GM18499 (cell line): ENCODE results near the gene PITPNC1.
"Not testable (repeated sequence)": the region's sequence is repeated elsewhere in the genome, so short reads cannot be mapped to it uniquely, and the experiment has no call there.

Source experiments
- ATAC-seq: cut with Tn5 transposase; IDR thresholded peaks from one replicate; pipeline ENCODE4 v1.9.1; 2021; ENCODE audit warnings: moderate number of reproducible peaks; ENCODE audit not compliant: insufficient read depth, unreplicated experiment

Gene PITPNC1

DNA sequence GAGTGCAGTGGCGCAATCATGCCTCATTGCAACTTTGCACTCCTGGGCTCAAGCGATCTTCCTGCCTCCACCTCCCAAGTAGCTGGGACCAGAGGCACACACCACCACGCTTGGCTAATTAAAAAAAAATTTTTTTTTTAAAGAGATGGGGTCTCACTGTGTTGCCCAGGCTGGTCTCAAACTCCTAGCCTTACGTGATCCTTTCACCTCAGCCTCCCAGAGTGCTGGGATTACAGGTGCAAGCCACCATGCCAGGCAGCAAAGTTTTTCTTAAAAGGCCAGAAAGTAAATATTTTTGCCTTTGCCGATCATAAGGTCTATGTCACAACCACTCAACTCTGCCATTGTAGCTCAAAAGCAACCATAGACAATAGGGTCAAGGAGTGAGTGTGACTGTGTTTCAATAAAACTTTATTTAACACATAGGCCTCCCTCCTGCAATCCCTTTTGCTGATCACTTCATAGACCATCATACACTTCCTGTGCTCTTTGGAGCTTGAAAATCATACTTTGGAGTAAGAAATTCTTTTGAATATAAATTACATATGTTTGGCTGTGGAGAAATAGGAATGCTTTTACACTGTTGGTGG lies 48.6 kb downstream of the PITPNC1 start:
- no peak for ATAC-seq

GRCh38 chr17:67427424-67427823 lies 50.3 kb downstream of the PITPNC1 start:
- ATAC-seq = no peak

GRCh38 chr17:67430515-67430914 lies 53.4 kb downstream of the PITPNC1 start:
- ATAC-seq = not testable (repeated sequence)

DNA sequence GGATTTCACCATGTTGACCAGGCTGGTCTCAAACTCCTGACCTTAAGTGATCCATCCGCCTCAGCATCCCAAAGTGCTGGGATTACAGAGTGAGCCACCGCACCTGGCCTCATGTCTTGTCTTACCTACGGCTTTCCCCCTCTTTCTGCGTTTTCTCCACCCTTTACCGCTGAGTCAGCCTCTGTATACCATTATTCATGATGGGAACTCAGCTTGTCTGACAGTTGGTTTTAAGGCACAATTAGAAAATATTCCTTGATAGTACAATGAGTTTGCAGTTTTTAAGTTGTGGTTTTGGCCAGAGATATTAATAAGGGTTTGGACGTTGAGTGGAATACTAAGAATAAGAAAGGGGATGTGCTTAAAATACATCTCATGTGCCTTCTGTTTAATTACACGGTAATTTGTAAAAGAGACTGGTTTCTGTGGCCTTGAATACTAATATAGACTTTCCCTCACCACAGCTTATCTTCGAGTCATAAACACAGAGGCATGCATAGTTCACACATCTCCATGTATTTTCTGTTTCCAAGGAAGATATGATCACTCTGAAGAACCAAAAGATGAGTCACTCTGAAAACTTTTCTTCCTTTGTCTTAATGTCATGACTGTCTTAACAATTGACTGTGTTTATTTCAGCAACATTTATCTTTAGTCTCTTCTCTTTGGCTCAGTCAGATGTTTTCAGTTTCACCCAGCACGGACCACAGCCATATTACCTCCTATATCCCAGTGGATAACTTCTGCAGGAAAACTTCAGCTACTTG lies 54.4 kb downstream of the PITPNC1 start:
- ATAC-seq = no peak

DNA sequence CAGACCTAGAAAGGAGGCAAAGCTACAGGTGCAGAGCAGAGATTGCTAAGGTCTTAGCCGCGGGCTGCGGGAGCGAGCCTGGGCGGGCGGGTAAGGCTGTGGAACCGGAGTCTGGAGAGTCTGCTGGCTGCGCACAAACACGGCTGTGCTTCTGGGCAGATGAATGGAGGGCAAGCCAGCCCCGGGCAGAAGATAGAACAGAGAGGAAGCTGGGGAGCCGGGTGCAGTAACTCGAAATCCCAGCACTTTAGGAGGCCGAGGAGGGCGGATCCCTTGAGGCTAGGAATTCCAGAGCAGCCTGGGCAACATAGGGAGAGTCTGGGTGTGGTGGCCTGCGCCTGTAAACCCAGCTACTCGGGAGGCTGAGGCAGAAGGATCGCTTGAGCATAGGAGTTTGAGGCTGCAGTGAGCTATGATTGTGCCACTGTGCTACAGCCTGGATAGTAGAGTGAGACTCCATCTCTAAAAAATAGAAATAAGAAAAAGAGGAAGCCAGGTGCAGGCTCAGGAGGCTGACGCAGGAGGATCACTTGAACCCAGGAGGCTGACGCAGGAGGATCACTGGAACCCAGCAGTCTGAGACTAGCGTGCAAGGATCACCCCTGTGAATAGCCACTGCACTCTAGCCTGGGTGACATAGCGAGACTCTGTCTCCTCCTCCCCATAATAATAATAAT lies 56.3 kb downstream of the PITPNC1 start:
- no peak for ATAC-seq

DNA sequence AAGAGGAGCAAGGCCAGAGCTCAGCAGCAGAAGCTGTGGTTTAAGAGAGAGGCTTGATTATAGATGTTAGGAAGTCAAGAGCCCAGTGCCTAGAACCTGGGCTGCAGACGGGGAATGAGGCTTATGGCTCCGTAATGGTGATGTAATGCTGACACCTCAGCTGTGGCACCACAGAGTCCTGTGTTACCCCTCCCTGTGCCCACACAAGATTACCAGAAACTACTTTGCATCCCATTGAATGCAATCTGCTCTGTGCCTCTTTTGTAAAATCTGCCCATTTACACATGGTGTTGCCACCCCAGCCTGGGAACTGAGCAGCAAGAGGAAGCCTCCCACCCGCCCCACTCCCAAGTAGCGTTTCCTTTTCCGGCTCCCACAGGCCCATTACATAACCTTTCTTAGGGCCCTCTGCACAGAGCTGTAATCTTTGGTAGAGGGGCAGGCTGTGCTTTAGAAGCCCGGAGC lies 57.0 kb downstream of the PITPNC1 start:
- ATAC-seq = no peak

DNA sequence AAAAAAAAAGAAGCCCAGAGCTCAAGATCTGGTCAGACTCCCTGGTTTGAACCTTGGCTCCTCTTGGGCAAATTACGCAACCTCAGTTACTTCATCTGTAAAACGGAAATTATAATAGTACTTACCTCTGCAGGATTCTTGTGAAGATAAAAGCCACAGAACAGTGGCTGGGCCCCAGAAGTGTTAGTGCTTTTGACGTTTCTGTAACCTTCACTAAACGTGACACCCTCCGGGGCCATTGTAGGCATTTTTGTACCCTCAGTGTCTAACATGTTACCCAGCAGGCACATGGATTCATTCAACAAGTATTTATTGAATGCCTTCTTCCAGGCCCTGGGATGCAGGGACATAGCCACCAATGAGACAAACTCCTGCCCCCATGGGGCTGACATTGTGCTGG lies 58.0 kb downstream of the PITPNC1 start:
- ATAC-seq = no peak

GRCh38 chr17:67435786-67436185 lies 58.7 kb downstream of the PITPNC1 start:
- ATAC-seq = no peak

GRCh38 chr17:67436233-67436632 lies 59.2 kb downstream of the PITPNC1 start:
- no peak for ATAC-seq

GRCh38 chr17:67438667-67439066 lies 61.6 kb downstream of the PITPNC1 start:
- ATAC-seq = no peak

DNA sequence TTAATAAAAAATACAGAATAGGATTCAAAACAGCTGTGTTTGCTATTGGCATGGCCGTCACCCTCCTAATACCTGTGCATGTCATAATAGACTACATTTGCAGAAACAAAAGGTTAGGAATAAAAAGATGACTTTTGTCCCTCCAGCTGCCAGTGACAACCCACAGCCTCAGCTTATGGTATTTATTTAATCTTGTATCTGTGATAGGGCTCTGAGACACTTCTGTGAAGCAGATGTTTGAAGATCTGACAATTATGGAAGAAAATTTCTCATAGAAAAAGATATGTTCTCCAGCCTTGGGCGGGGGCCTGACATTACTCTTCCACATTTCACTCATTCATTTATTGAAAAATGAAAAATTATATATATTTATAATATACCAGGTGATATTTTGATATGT lies 62.2 kb downstream of the PITPNC1 start:
- no peak for ATAC-seq

DNA sequence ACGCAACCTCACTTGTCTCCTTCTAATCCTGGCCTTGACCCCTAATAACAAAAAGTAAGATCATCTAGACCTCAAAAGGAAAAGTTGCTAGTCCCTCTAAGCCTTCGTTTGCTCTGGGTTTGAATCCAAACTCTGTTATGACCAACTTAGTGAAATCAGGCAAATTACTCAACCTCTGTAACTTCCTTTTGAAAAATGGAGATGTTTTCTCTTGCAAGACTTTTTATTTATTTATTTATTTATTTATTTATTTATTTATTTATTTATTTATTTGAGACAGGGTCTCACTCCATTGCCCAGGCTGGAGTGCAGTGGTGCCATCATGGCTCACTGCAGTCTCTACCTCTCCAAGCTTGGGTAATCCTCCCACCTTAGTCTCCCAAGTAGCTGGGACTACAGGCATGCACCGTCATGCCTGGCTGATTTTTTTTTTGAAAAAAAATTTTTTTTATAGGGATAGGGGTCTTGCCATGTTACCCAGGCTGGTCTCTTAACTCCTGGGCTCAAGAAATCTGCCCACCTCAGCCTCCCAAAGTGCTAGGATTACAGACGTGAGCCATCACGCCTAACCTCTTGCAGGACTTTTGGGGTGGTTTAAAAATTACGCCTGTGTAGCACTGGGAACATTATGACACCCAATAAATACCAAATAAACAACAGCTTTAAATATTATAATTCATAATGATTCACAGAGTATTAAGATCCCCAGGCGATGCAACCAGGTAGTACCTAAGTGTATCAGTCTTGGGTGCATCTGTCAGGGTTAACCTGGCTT lies 63.4 kb downstream of the PITPNC1 start:
- no peak for ATAC-seq

DNA sequence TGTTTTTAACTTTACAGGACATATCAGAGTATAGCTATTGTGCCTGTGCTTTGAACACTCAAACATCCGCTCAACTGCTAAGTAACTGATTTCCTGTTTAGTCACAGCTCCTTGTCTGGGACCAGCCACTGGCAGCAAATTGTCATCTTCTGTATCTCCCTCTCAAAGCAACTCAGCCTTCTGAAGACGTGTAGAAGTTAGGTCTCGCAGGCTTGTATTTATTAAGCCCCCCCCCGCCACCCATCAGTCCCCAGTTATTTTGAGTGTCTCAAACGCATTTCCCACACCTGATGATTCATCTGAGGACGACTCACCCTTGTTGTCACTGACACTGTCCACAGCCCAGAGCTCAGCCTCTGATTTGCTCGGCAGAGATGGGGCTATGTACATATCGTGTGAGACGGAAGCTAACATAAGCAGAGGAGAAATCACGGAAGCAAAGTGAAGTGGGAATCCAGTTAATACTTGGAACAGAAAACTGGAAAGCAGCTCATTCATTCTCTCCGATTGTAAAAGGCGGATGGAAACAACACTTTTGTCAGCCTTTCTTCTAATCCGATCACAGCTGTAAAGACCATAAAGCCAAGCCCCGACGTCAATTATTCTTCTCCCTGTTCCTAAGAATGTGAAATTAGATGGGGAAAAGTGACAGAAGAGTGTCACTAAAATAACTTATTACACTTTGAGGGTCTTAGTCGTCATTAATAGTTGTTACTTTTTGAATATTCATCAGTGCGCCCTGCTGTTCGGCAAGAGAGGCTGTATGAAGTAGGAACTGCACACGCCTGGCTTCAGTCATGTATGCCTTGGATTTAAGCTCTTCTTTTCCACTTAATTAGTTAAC lies 64.2 kb downstream of the PITPNC1 start:
- ATAC-seq = no peak

DNA sequence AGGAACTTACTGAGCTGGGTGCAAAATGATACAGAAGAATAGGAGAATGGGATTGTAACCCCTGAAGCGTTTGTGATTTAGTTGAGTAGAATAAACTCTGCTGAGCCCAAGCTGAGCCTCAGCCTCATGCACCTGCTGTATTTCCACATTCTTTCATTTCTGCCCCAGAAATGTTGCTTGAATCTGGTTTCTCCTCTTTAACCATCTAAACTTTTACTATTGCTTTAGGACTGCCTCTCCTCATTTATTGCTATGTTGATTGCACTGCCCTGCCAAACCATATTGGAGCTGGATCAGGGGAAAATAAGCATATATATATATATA lies 64.8 kb downstream of the PITPNC1 start:
- no peak for ATAC-seq

DNA sequence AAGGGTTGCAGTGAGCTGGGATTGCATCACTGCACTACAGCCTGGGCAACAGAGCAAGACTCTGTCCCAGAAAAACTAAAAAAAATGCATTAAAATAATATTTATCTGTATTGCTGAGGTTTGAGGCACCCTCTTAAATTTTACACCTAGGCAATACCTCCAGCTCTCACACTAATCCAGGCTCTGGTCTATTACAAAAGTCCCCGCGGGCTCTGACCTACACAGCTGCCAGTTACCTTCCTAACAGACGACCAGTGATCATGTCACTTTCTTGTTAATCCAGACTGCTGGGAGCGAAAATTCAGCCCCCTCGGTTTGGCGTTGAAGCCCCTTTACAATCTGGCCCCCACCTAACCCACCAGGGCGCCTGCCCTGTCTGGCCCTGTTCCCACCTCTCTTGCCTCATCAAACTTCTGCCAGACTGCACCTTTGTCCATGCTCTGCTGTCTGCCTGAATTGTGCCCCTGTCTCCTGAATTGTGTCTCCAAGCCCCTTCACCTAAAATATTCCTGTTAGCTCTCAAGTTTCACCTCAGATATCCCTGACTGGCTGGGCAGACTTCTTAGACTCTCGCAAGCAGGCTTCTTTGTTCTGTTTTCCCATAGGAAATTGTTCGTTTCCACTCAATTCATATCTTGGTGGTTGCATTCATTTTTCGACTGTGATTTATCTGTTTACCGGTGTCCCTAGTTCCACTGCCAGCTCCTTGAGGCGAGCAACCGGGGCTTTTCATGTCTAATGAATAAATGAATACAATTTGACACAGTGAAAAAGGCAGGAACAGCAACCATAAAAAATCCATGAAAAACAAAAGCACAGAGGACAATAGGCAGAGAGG lies 65.9 kb downstream of the PITPNC1 start:
- ATAC-seq = no peak

DNA sequence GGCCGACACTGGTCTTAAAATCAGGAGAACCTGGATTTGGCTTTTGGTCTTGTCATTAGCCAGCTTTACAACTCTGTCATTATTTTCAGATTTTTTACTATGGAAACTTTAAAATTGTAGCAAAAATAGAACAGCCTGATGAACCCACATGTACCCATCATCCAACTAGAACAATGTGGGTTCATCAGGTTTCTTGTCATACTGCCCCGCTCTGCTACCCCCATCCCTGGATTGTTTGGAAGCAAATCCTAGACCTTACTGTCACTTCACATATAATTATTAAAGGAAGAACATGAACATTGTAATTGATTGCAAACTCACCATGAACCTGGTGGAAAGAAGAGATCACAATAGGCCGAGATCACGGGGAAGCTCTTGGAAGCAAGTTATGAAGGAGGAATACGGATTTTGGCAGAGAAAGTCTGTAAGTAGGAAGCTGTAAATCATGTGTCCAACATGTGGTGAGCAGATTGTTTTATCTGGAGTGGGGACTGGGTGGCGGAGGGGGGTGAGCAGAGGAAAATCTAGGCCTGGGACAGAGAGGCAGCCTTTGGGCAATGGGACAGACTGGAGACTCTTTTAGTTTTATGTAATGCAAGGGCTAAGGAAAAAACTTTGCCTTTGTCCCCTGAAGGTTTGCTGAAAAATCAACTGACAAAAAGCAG lies 67.0 kb downstream of the PITPNC1 start:
- ATAC-seq = no peak

DNA sequence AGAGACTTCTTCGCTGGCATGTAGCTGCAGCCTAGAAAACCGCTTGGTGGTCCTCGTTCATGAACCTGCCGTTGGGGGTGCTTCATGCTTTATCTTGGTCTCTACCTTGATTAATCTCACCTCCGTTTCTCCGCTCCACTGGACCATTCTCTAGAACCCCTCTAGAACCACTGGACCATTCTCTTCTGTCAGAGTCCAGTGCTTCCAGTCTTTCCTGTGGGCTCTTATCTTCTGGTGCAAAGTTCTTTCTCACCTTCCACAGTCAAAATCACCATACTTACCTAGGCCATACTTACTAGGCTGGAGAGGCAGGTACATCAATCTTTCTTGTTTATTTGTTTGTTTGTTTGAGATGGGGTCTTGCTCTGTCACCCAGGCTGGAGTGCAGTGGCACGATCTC lies 71.4 kb downstream of the PITPNC1 start:
- no peak for ATAC-seq

DNA sequence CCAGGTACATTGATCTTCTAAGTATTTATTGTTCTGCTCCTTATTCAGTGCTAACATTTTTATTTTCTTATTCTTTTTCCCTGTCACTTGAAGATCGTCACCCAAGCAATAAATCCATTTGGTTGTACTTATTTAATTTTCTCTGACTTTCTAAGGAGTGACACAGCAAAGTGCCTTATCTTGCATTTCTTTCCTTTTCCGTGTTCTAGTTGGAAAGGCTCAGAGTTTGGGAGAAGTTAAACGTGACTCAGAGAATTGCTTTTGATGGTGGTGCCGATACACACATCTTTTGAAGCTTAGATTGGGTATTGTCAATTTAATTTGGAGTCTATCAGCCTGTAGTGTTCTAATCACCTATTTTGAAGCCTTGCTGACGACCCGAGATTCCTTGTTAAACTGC lies 72.0 kb downstream of the PITPNC1 start:
- ATAC-seq = no peak
